Renal pelvis (tissue), 4 donors: Measurements from ENCODE around the gene ASPSCR1. TPM values are rescaled to one million over a fixed set of nuclear protein-coding genes. Genes with fewer than 3 reads are reported as not detected.

Experiments used
- DNase-seq: peaks from one replicate; pipeline ENCODE4 v3.0.0-alpha.2; 2013
- polyA plus RNA-seq, 3 donors: library from polyadenylated mRNA; unstranded; fragments of 120-200 nt; gene quantifications; one replicate each; pipeline ENCODE4 v1.2.1, GENCODE V29; 2013; ENCODE audit not compliant: insufficient read length in 3 of 3

The ASPSCR1 gene
- polyA plus RNA-seq, 3 donors = 37.2 to 40.1 (median 37.4) TPM

- no peak for DNase-seq
Observed at GRCh38 chr17:81995463-81996231, 18.2 kb downstream of the ASPSCR1 start.

- no peak for DNase-seq
Observed at GRCh38 chr17:81996232-81996756, 18.9 kb downstream of the ASPSCR1 start.

- DNase-seq = no peak
Observed at GRCh38 chr17:81996757-81997441, 19.5 kb downstream of the ASPSCR1 start.

GRCh38 chr17:81998212-81998611, 20.8 kb downstream of the ASPSCR1 start:
- DNase-seq = no peak

- no peak for DNase-seq
Observed at GRCh38 chr17:81998691-81999438, 21.4 kb downstream of the ASPSCR1 start.

GRCh38 chr17:81999587-81999975, 22.2 kb downstream of the ASPSCR1 start:
- DNase-seq = no peak

- no peak for DNase-seq
Observed at GRCh38 chr17:81999976-82000802, 22.8 kb downstream of the ASPSCR1 start.

- no peak for DNase-seq
Observed at GRCh38 chr17:82000803-82001570, 23.6 kb downstream of the ASPSCR1 start.

GRCh38 chr17:82001571-82002056, 24.2 kb downstream of the ASPSCR1 start:
- DNase-seq = no peak

GRCh38 chr17:82003411-82004381, 26.3 kb downstream of the ASPSCR1 start:
- no peak for DNase-seq

GRCh38 chr17:82004517-82005455, 27.4 kb downstream of the ASPSCR1 start:
- DNase-seq = no peak

GRCh38 chr17:82005701-82006348, 28.4 kb downstream of the ASPSCR1 start:
- no peak for DNase-seq

- DNase-seq = no peak
Observed at GRCh38 chr17:82006468-82007227, 29.2 kb downstream of the ASPSCR1 start.

GRCh38 chr17:82007228-82007494, 29.7 kb downstream of the ASPSCR1 start:
- DNase-seq = no peak

- no peak for DNase-seq
Observed at GRCh38 chr17:82007495-82008257, 30.2 kb downstream of the ASPSCR1 start.

- no peak for DNase-seq
Observed at GRCh38 chr17:82008258-82008940, 31.0 kb downstream of the ASPSCR1 start.
